C1 segment of cervical spinal cord (tissue), 14 donors: ENCODE results near the gene HDGFL3.
"Not testable (repeated sequence)": the region's sequence is repeated elsewhere in the genome, so short reads cannot be mapped to it uniquely, and the experiment has no call there.

Source experiments
- DNase-seq, 14 donors: peaks; one replicate each; lab custom pipeline; 2025; lab: John Stamatoyannopoulos, UW

HDGFL3 gene

GRCh38 chr15:83102346-83102745 lies 105.3 kb downstream of the HDGFL3 start:
- DNase-seq, result no peak

- DNase-seq, result peak in 2 of 14 donors; percentile 4 to 32
These were observed 107.5 kb downstream of the HDGFL3 start for GRCh38 chr15:83100097-83100646.

GRCh38 chr15:83099290-83099689 lies 108.3 kb downstream of the HDGFL3 start:
- DNase-seq, result no peak

GRCh38 chr15:83098079-83098478 lies 109.5 kb downstream of the HDGFL3 start:
- DNase-seq, result no peak

GRCh38 chr15:83094583-83094982 lies 113.0 kb downstream of the HDGFL3 start:
- DNase-seq, result no peak

- DNase-seq, result peak in 4 of 14 donors; percentile 6 to 31 (median 25)
These were observed 115.2 kb downstream of the HDGFL3 start for GRCh38 chr15:83092309-83092976.

- DNase-seq, result not testable (repeated sequence)
These were observed 115.7 kb downstream of the HDGFL3 start for GRCh38 chr15:83091965-83092308.

GRCh38 chr15:83090465-83090864 lies 117.2 kb downstream of the HDGFL3 start:
- no peak for DNase-seq

GRCh38 chr15:83088876-83089275 lies 118.7 kb downstream of the HDGFL3 start:
- DNase-seq, result no peak

- DNase-seq, result no peak
These were observed 120.0 kb downstream of the HDGFL3 start for GRCh38 chr15:83087576-83087975.

- DNase-seq, result not testable (repeated sequence)
These were observed 121.6 kb downstream of the HDGFL3 start for GRCh38 chr15:83085864-83086552.

- DNase-seq, result not testable (repeated sequence)
These were observed 122.2 kb downstream of the HDGFL3 start for GRCh38 chr15:83085461-83085860.

- DNase-seq, result no peak
These were observed 124.8 kb downstream of the HDGFL3 start for GRCh38 chr15:83082730-83083386.

GRCh38 chr15:83081256-83082014 lies 126.2 kb downstream of the HDGFL3 start:
- no peak for DNase-seq

GRCh38 chr15:83078712-83079111 lies 128.9 kb downstream of the HDGFL3 start:
- DNase-seq, result no peak
